Raji (cell line): ENCODE measurements around the gene ZNF22.

ENCODE experiments used
- POLR2A ChIP-seq: IDR thresholded peaks from 2 replicates; pipeline ENCODE4 v1.6.1; 2011; ENCODE audit warnings: low read depth, low read length, control low read depth; ENCODE audit not compliant: insufficient read depth

The ZNF22 gene

DNA sequence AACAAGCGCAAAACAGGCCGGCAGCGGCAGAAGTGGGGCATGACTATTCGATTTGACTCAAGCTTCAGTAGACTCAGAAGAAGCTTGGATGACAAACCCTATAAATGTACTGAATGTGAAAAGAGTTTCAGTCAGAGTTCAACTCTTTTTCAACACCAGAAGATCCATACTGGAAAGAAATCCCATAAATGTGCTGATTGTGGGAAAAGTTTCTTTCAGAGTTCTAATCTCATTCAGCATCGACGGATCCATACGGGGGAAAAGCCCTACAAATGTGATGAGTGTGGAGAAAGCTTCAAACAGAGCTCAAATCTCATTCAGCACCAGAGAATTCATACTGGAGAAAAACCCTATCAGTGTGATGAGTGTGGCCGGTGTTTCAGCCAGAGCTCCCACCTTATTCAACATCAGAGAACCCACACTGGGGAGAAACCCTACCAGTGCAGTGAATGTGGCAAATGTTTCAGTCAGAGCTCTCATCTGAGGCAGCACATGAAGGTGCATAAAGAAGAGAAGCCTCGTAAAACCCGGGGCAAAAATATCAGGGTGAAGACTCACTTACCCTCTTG, 2.8 kb downstream of the ZNF22 start:
- no peak for TF ChIP-seq POLR2A

DNA sequence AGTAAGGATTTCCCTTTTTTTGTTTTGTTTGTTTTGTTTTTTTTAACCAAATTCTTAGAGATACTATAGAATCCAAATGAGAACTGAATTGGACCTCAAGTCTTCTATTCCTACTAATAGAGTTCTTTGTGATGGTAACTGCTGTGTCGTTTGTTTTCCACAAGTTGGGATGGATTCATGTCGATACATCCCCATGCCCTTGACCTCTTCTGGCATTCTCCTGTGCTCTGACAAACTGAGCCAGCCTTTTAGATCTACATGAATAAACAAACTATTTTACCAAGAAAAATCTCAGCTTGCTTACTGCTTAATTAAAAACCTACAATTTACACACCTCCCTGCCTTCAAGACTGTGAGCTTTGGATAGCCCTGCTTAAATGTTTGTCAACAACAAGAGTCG, 3.9 kb downstream of the ZNF22 start:
- no peak for TF ChIP-seq POLR2A

DNA sequence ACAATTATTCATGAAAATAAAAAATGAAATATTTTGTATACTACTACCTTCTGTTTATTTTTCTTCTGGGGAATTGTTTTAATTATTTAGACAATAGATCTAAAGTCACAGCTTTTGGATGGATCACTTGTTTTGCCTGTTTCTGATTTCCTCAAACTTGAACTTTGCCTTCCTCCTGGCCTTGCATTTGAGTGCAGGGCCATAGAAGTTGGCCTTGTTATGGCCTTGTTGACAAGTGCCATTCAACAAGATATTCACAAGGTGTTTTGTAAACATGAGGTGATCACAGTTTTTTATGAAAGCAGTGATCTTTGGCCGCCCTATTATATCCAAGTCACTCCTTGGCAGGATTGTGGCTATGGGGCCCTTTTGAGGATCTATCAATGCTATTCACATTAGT, 4.6 kb downstream of the ZNF22 start:
- no peak for TF ChIP-seq POLR2A

DNA sequence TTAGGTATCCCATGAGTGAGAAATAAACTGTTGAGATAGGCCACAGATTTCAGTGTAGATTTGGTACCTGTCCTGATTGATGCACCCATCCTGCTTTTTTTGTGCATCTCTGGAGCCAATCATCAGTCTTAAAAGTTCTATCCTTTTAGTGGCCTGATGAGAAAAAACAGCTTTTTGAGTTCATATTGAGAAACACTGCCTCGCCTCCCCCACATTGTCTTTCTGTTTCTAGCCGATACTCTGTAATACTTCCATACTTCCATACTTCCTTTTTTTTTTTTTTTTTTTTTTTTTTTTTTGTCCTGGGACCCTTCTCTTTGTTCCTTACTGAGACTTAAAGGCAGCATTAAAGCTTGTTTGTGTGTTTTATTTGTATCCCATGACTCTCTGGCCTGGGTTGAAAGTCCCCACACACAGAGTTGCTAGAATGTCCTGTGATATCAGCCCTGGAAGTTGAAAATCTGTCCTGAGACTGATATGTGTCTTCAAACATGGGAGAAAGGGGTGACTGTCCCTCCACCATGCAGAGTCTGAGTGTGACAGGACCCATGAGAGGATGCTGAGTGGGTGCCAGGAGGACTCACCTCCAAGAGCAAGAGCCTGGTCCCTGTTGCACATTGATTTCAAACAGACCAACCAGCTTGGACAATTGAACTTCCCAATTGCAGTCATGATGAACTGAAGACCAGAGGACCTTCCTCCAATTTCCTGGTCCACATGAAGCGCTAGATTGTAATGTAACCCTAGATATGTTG, 5.7 kb downstream of the ZNF22 start:
- TF ChIP-seq POLR2A, result no peak

DNA sequence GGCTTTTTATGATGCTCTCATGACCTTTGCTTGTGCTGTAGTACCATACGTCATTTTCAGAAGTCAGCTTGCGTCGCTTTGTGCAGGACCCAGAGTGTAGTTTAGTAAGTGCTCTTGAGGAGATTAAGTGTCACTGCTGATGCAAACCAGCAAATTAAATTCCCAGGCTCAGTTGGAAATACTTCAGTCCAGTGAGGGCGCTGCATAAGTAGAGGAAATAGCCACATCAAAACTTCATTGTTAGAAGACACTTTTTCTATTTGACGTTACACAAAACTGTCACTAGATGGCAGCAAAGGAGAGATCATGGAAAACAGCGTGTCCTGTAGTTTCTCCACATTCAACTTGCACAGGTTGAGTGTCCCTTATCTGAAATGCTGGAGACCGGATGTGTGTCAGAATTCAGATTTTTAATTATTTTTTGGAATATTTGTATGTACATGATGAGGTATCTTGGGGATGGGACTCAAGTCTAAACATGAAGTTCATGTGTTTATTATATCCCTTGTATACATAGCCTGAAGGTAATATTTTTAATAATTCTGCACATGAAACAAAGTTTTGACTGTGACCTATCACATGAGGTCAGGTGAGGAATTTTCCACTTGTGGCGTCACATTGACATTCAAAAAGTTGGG, 7.9 kb downstream of the ZNF22 start:
- no peak for TF ChIP-seq POLR2A

DNA sequence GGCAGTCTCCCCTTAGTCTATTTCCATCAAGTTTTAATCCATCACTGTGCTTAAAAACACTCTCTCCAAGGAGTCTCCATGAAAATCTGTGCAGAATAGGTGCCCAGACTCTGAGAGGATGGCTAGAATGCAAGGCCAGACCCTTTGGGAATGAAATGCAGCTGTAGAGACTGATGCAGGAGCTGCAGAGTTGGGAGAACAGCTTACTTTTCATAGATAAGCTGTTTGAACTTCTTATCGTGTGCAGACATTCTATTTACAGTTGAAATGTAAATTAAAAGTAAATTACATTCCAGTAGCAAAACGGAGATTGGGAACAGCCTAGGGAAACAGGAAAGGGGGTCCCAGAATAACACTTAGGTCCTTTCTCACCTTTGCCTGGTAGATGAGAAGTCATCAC, 14.9 kb downstream of the ZNF22 start:
- TF ChIP-seq POLR2A, result no peak

DNA sequence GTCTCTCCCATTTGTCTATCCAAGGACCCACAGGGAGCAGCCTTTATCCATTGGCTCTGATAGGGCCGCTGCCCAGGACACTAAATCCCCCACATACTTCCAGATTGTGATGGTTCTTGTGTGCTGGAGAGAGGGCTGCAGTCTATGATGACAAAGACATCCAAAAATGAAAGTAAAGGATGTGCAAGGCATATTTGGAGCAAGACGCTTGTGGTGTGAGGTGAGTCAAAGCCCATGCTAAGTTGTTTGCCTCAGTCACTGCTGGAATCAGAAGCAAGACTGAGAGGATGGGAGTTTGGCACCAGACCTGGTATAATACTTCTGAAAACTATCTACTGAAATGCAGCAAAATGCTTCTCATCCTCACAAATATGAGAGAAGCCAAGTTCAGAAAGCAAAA, 22.7 kb downstream of the ZNF22 start:
- TF ChIP-seq POLR2A, result no peak

DNA sequence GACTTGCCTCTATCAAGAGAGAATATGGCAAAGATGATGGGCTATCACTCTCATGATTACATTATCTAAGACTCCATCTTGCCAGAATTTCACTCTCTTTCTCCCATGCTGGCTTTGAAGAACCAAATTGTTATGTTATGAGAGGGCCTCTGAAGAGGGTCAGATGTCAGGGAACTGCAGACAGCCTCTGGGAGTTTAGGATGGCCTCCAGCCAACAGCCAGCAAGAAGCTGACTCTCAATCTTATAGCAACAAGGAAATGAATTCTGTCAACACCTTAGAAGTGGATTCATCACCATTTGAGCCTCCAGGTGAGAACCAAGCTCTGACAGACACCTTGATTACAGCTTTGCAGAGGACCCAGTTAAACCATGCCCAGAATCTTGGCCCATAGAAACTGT, 33.6 kb downstream of the ZNF22 start:
- TF ChIP-seq POLR2A, result no peak

DNA sequence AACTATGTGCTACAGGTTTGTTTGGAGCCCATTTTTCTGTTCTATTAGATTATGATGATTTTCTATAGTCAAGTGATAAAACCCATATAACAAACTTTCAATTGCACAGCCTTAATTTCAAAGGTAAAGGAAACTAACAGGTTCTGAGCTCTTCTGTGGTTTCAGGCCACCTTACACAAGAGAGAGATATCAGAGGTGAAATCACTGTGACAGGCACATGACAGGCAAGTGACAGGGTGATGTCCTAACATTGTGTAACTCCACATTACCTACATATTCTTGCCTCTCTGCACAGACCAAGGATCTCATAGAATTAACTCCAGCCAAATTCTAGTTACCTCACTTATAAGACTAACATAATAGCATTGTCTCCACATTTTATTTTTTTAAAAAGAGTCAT, 35.0 kb downstream of the ZNF22 start:
- TF ChIP-seq POLR2A, result no peak

DNA sequence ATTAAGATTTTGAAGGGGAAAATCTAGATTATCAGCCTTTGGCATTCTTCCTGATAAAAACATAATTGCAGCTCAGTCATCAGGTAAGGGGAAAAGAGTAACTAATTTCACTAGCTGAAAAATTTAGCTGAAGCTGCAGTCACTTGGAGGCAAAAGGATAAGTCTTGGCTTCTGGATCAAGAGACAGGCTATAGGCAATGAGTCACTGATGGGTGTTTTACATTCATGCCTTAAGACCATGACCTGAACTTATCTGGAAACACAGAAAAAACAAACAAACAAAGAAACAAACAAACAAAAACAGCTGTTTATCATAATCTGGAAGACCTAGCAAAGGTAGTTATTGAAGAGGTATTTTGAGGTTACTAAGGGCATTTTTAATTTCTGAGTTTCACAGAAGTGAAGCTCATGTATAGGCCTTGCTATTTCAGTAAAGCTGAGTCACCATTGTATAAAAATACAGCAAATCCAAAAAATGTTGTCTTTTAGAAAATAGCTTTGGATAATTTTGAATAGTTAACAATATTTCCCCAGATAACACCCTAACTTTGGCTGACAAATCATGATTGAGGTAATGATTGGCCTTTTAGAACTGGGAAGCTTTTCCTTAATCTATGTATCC, 40.3 kb downstream of the ZNF22 start:
- TF ChIP-seq POLR2A, result no peak

DNA sequence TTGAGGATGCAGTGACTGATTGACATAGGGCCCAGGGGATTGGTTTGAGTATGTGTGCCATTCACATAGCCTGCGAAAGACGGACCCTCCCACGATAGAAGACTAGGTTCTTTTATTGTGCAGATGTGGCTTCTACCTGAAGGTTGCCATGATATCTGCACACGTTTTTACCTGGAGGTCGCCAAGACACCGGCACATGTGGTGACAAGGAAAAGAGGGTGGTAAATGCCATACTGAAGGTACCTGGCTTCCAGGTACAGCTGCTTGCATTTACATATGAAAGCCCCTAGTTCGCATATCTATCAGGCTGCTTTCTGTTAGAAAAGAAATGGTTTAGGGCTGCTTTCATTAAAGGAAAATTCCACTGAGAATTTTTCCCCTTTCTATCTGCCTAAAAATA, 43.6 kb downstream of the ZNF22 start:
- TF ChIP-seq POLR2A, result no peak

DNA sequence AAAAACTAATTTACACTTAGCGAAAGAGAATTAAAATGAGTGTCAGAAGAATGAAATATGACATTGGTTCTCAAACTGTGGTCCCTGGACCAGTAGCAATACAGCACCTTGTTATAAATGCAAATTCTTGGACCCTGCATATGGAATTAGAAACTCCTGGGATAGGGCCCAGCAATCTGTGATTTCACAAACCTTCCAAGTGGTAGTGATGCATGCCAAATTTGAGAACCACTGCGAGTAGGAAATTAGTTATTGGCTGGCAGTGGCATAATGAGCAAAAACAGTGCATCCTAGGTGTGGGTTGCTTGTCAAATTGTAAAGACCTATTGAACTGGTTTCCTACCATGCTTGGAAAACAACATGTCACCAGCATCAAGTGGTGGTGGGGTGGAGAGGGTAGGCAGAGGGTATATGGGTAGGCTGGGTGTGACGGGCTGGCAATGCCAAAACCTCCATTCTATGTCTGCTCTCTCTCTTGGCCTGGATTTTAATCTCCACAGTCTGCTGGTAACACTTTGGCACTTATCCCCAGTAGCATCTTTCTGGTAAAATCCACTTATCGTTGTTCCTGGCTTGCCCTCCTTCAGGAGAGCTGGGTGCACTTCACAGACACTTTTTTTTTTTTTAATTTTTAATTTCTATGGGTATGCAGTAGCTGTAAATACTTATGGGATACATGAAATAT, 50.0 kb downstream of the ZNF22 start:
- TF ChIP-seq POLR2A, result no peak

DNA sequence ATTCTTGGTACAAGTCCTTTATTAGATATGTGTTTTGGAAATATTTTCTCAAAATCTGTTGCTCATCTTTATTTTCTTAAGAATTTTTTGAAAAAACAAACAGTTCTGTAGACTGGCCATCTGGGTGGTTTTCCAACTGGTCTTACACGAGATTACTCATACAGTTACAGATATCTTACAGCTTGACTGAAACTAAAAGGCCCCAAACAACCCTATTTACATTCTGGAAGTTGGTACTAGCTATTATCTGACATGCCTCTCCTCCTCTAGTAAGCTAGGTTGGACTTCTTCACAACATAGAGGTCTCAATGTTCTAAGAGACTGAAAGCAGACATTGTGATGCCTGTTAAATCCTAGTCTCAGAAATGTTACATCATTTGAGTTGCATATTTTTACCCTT, 52.0 kb downstream of the ZNF22 start:
- no peak for TF ChIP-seq POLR2A

DNA sequence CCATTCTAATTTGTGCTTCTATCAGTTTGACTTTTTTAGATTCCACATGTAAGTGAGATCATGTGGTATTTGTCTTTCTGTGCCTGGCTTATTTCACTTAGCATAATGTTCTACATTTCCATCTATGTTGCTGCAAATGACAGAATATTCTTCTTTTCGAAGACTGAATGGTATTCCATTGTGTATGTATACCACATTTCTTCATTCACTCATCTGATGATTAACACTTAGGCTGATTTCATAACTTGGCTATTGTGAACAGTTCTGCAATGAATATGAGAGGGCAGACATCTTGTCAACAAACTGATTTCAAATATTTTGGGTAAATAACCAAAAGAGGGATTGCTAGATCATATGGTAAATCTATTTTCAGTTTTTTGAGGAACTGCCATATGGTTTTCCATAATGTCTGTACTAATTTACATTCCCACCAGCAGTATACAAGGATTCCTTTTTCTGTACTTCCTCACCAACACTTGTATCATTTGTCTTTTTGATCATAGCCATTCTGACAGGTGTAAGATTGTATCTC, 52.9 kb downstream of the ZNF22 start:
- no peak for TF ChIP-seq POLR2A
